Measurements from ENCODE around the gene LZIC. TPM values are rescaled to one million over a fixed set of nuclear protein-coding genes. Genes with fewer than 3 reads are reported as not detected.

Gene LZIC
- 13.8 and 22.6 TPM in 2 replicates for total RNA-seq

DNA sequence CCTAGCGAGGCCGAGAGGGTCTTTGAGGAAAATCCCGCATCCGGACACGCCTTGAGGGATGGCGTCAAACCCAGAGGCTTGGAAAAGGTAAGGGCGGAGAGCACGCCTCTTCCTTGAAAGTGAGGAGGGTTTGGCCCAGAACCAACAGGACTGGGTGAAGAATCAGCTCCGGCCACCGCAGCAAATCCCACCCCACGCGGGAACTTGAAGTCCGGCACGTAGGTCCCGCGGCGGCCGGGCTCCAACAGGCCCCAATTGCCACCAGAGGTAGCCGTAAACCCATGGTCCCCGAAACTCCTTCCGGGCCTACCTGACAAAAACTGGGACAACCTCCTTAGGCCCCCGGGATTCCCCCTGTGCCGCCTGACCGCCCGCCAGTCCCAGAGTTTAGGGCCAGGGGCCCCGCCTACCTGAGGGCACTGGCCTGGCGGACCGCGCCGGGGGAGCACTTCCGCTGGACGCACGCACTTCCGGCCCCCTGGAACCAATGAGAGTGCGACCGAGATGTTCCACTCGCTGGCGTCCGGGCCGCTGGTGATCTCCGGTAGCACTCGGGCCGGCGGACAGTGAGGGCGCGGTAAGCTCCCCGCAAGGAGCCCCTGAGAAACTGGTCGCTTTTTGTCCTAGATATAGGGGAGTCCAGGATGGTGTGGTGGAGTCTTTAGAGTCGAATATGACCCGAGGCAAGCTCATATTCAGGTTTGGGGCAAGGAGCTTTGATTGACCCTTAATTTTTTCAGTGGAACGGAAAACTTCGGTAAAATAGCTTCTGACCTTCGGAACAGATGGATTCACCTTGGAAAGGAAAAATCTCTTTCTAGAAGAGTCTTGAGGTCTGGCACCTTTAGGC is at the start of gene LZIC, which contains the start of gene NMNAT1:
LZIC (minus strand) TSS at position 453 of the 850 bp plus-strand sequence. CDS start 6,772 bp downstream, outside the sequence.
NMNAT1 (plus strand) TSS at position 537 of the 850 bp plus-strand sequence. CDS start 28,599 bp downstream, outside the sequence.

DNA sequence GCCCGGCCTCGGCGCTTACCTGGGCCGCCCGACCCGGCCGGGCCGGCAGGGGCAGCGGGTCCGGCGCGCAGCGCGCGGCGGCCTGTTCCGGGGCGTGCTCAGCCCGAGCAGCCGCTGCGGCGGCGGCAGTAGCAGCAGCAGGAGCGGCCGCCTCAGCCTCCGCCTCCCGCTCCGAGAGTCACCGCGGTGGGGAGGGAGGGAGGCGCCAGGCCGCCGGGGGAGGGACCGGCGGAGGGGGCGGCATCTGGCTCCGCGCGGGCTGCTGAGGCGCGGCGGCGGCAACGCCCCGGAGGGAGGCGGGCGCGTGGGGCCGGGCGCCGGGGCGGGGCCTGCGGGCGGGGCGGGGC is 33.1 kb downstream of the LZIC start, which contains the start of gene CTNNBIP1:
CTNNBIP1 (minus strand) TSS at position 194 of the 347 bp plus-strand sequence. CDS start 38,205 bp downstream, outside the sequence.

Other genes with a start within 250 kb of the LZIC start
- 62.3 and 132 TPM in 2 replicates for gene CLSTN1, start 119.4 kb downstream of the LZIC start, total RNA-seq
- gene CTNNBIP1, start 33.1 kb downstream of the LZIC start, total RNA-seq, result 68.0 and 89.2 TPM in 2 replicates
- 9.1 and 15.9 TPM in 2 replicates for gene NMNAT1, start 84 bp upstream of the LZIC start, total RNA-seq
- 0.31 and 0.81 TPM in 2 replicates for gene RBP7, start 53.8 kb upstream of the LZIC start, total RNA-seq
- 18.9 and 28.3 TPM in 2 replicates for gene UBE4B, start 89.6 kb upstream of the LZIC start, total RNA-seq

All from bladder microvascular endothelial cell (primary cell).